Endothelial cell of umbilical vein (primary cell): Measurements from ENCODE around the gene DCLRE1B. TPM values are rescaled to one million over a fixed set of nuclear protein-coding genes. Genes with fewer than 3 reads are reported as not detected.

Experiments used
- BruUV-seq: library from RNA; stranded (reverse); fragments of 400-500 nt; replicated peaks from 2 replicates; lab custom pipeline; 2021; lab: Mats Ljungman, UMichigan
- CTCF ChIA-PET: fragments of 300-600, 350-600 bp; sonication (Branson Sonifier 250); formaldehyde crosslinking; loops from one replicate; lab custom pipeline; 2021; ENCODE audit warnings: antibody characterized with exemption, inconsistent platforms; lab: Charles Lee
- POLR2A ChIA-PET: fragments of 300-600, 350-600 bp; sonication (Branson Sonifier 250); formaldehyde crosslinking; loops from one replicate; lab custom pipeline; 2021; ENCODE audit warnings: antibody characterized with exemption, inconsistent platforms; lab: Charles Lee
- DNase-seq: peaks from one replicate; pipeline ENCODE4 v3.0.0-alpha.2; 2011; ENCODE audit warnings: low read depth, low spot score
- FAIRE-seq: peaks from 2 replicates; lab custom pipeline; 2011; peaks lifted over from hg19 to GRCh38; lab: Jason Lieb, UNC
- H2AFZ ChIP-seq: 2 replicates; pipeline ENCODE4 v1.6.0; 2012; ENCODE audit warnings: low read depth, low read length, control low read depth, inconsistent platforms
- H3K27ac ChIP-seq: 2 replicates; pipeline ENCODE4 v1.5.1; 2011; ENCODE audit warnings: low read depth, mild to moderate bottlenecking, control low read depth, low read length, moderate library complexity; ENCODE audit not compliant: insufficient read depth
- H3K27me3 ChIP-seq, 2 experiments: 2 replicates each; pipeline versions ENCODE4 v1.6.0 to v1.6.1; 2011; ENCODE audit warnings: low read length in 2 of 2, mixed read lengths in 1 of 2; ENCODE audit not compliant: control insufficient read depth in 2 of 2, insufficient read depth in 2 of 2
- H3K36me3 ChIP-seq, 2 experiments: 2 replicates in 1 of 2; 3 replicates in 1 of 2; pipeline ENCODE4 v1.5.1; 2011; ENCODE audit warnings: low read length in 2 of 2, mild to moderate bottlenecking in 1 of 2, moderate library complexity in 1 of 2; ENCODE audit not compliant: control insufficient read depth in 2 of 2, insufficient read depth in 2 of 2; ENCODE audit errors: extremely low read depth in 1 of 2
- H3K4me1 ChIP-seq: 3 replicates; pipeline ENCODE4 v1.5.1; 2011; ENCODE audit warnings: mild to moderate bottlenecking, low read length; ENCODE audit not compliant: control insufficient read depth, insufficient read depth; ENCODE audit errors: extremely low read depth
- H3K4me2 ChIP-seq: 2 replicates; pipeline ENCODE4 v1.6.1; 2011; ENCODE audit warnings: low read length, control low read depth, mixed read lengths; ENCODE audit not compliant: insufficient read depth
- H3K4me3 ChIP-seq, 3 experiments: fragments of 200-600 bp in 1 of 3; sonication (generic), shearing (Covaris generic) in 1 of 3; replicated peaks in 1 of 3; 2 replicates each; pipeline ENCODE4 v1.5.1; 2011 to 2016; ENCODE audit warnings: control low read depth in 3 of 3, low read length in 3 of 3, mild to moderate bottlenecking in 2 of 3, inconsistent platforms in 1 of 3, low read depth in 1 of 3, moderate library complexity in 1 of 3; ENCODE audit not compliant: insufficient read depth in 1 of 3
- H3K79me2 ChIP-seq: 2 replicates; pipeline ENCODE4 v1.6.0; 2012; ENCODE audit warnings: low read length, inconsistent platforms; ENCODE audit not compliant: control insufficient read depth, insufficient read depth
- H3K9ac ChIP-seq: replicated peaks from 2 replicates; pipeline ENCODE3; 2011; ENCODE audit warnings: low read length, control low read depth; ENCODE audit not compliant: insufficient read depth; ENCODE audit errors: extremely low read depth
- H3K9me1 ChIP-seq: replicated peaks from 3 replicates; pipeline ENCODE4 v1.6.0; 2011; ENCODE audit warnings: mild to moderate bottlenecking, low read length; ENCODE audit not compliant: control insufficient read depth, insufficient read depth; ENCODE audit errors: extremely low read depth
- H3K9me3 ChIP-seq: replicated peaks from 2 replicates; pipeline ENCODE4 v1.5.1; 2012; ENCODE audit warnings: low read length, inconsistent platforms; ENCODE audit not compliant: control insufficient read depth, insufficient read depth
- H4K20me1 ChIP-seq: replicated peaks from 2 replicates; pipeline ENCODE3; 2011; ENCODE audit warnings: mild to moderate bottlenecking, low read length; ENCODE audit not compliant: control insufficient read depth, insufficient read depth; ENCODE audit errors: extremely low read depth
- EZH2 ChIP-seq: IDR thresholded peaks from 2 replicates; pipeline ENCODE4 v1.6.1; 2012; ENCODE audit warnings: borderline replicate concordance, low read depth, mild to moderate bottlenecking, moderate library complexity, low read length, inconsistent platforms; ENCODE audit not compliant: severe bottlenecking
- FOS ChIP-seq: IDR thresholded peaks from 2 replicates; pipeline ENCODE4 v1.6.1; 2011; ENCODE audit warnings: mild to moderate bottlenecking, low read length, moderate library complexity, borderline replicate concordance; ENCODE audit not compliant: insufficient read depth
- GATA2 ChIP-seq: IDR thresholded peaks from 2 replicates; pipeline ENCODE4 v1.7.0; 2011; ENCODE audit warnings: low read depth, mild to moderate bottlenecking, moderate library complexity, mixed read lengths, low read length; ENCODE audit not compliant: insufficient read length, insufficient read depth
- JUN ChIP-seq: IDR thresholded peaks from 2 replicates; pipeline ENCODE4 v1.6.1; 2011; ENCODE audit warnings: borderline replicate concordance, low read depth; ENCODE audit not compliant: insufficient read length, insufficient read depth
- MYC ChIP-seq: IDR thresholded peaks from one replicate; pipeline ENCODE4 v1.6.1; 2011; ENCODE audit warnings: mild to moderate bottlenecking, low read depth, low read length
- POLR2A ChIP-seq: IDR thresholded peaks from 2 replicates; pipeline ENCODE4 v1.6.1; 2012; ENCODE audit warnings: low read depth, mild to moderate bottlenecking, control low read depth, low read length
- POLR2AphosphoS5 ChIP-seq: IDR thresholded peaks from 2 replicates; pipeline ENCODE4 v1.6.1; 2012; ENCODE audit warnings: low read depth, mild to moderate bottlenecking, control low read depth, low read length, moderate library complexity; ENCODE audit not compliant: insufficient read depth
- dilution Hi-C: fragments of 300-500 bp; cut with MboI; formaldehyde crosslinking; loops from one replicate; pipeline ENCODE4 v1.15.0; 2019; ENCODE audit warnings: low sequenced_read_pairs; ENCODE audit not compliant: extremely low pct_ligation_motif_present
- intact Hi-C: fragments of 100-400 bp; cut with micrococcal nuclease; formaldehyde crosslinking; loops from one replicate; pipeline ENCODE4 v1.10.0; 2022
- polyA plus RNA-seq, 4 experiments: library from polyadenylated mRNA; depleted of rRNA in 3 of 4; stranded (reverse) in 3 of 4; unstranded in 1 of 4; fragments of >200 nt; gene quantifications; 2 replicates each; pipeline versions ENCODE4 v1.2.1 to v1.2.3, GENCODE V29; 2011 to 2012; ENCODE audit warnings: missing spikeins in 1 of 4
- total RNA-seq: library from RNA; stranded (reverse); gene quantifications from 2 replicates; pipeline ENCODE4 v1.2.3, GENCODE V29; 2021
- TF ChIP-seq, protein P1 (sequence below): IDR thresholded peaks from 2 replicates; pipeline ENCODE4 v1.6.1; 2011; ENCODE audit not compliant: insufficient read depth, insufficient read length
- TF ChIP-seq, protein P2 (sequence below), 2 donors: IDR thresholded peaks; 1 replicate in 1 of 2; 2 replicates in 1 of 2; pipeline ENCODE4 v1.5.1; 2011; ENCODE audit warnings: low read length in 2 of 2, mild to moderate bottlenecking in 2 of 2, moderate library complexity in 2 of 2, control low read depth in 1 of 2, inconsistent platforms in 1 of 2, low read depth in 1 of 2; ENCODE audit not compliant: insufficient read depth in 1 of 2; ENCODE audit errors: extremely low read depth in 1 of 2

The DCLRE1B gene
- total and polyA plus RNA-seq, 2 donors (not counting 3 experiments of a cell fraction or from before 2014, with no cell fraction given) = 5.6 to 10.7 TPM

GRCh38 chr1:113928187-113928930, 23.2 kb downstream of the DCLRE1B start:
- intact Hi-C loops (loop anchor here (2.0 kb wide), 1 partner anchor 170 kb away; the partner anchor contains the start of gene PHTF1), dilution Hi-C loops (no loop called here)
- Histone ChIP-seq H3K27me3 (peaks cover 0 to 2% of the 10 kb centered on the region in 2 experiments), H3K79me2 (peaks cover 37% of the 10 kb centered on the region), H2AFZ (peak overlapping the region; percentile 62), H3K9ac (peak overlapping the region; percentile 89), H4K20me1 (no peaks in the 10 kb centered on the region), H3K9me3 (no peaks in the 10 kb centered on the region), H3K4me2 (peak overlapping the region; percentile 83), H3K4me1 (peaks cover 26% of the 10 kb centered on the region), H3K9me1 (no peaks in the 10 kb centered on the region), H3K27ac (peak overlapping the region; percentile 89), H3K36me3 (no peaks in the 10 kb centered on the region), H3K4me3 (peak overlapping the region; percentile 63 to 73 (median 65))
- TF ChIP-seq, protein P1, sequence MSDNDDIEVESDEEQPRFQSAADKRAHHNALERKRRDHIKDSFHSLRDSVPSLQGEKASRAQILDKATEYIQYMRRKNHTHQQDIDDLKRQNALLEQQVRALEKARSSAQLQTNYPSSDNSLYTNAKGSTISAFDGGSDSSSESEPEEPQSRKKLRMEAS = no peak
- TF ChIP-seq MYC (no peak), POLR2A (no peak), GATA2 (no peak), POLR2AphosphoS5 (no peak), FOS (no peak), JUN (no peak), EZH2 (no peak)
- TF ChIP-seq, protein P2, sequence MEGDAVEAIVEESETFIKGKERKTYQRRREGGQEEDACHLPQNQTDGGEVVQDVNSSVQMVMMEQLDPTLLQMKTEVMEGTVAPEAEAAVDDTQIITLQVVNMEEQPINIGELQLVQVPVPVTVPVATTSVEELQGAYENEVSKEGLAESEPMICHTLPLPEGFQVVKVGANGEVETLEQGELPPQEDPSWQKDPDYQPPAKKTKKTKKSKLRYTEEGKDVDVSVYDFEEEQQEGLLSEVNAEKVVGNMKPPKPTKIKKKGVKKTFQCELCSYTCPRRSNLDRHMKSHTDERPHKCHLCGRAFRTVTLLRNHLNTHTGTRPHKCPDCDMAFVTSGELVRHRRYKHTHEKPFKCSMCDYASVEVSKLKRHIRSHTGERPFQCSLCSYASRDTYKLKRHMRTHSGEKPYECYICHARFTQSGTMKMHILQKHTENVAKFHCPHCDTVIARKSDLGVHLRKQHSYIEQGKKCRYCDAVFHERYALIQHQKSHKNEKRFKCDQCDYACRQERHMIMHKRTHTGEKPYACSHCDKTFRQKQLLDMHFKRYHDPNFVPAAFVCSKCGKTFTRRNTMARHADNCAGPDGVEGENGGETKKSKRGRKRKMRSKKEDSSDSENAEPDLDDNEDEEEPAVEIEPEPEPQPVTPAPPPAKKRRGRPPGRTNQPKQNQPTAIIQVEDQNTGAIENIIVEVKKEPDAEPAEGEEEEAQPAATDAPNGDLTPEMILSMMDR (IDR thresholded peaks at IDR 0.05; ENCODE audit: extremely low read depth in 1 of 2, insufficient read depth in 1 of 2, low read depth in 1 of 2, low read length in 2 of 2) = no peak
- no TSS peak for BruUV-seq
- DNase-seq = no peak
- ChIA-PET CTCF (interaction anchor here (0.7 to 6.8 kb wide), 10 partner anchors 8 to 116 kb away, joined by 3 to 54 read pairs (median 6); partner anchors contain the start of genes AP4B1, DCLRE1B, OLFML3 and RSBN1), POLR2A (interaction anchor here (0.6 to 2.1 kb wide), 2 partner anchors 24 to 572 kb away, joined by 4 to 8 read pairs; partner anchors contain the start of genes AP4B1 and DCLRE1B)
- no peak for FAIRE-seq
